ENCODE data around the gene ADARB2.

GRCh38 chr10:1597370-1598146, 139.8 kb downstream of the ADARB2 start:
- TF ChIP-seq CTCF (IDR thresholded peaks at IDR 0.05) (no peak), POLR2A (IDR thresholded peaks at IDR 0.05; ENCODE audit: low read depth) (no peak), EP300 (IDR thresholded peaks at IDR 0.05) (no peak), POLR2AphosphoS5 (IDR thresholded peaks at IDR 0.05) (no peak)

Data from esophagus muscularis mucosa (tissue), 4 donors.